Endothelial cell (in vitro differentiated cells): ENCODE measurements around the gene SSB. TPM values are rescaled to one million over a fixed set of nuclear protein-coding genes. Genes with fewer than 3 reads are reported as not detected.

Experiments
- DNase-seq: peaks from one replicate; pipeline ENCODE4 v3.0.0; 2021; ENCODE audit warnings: low spot score
- H3K27ac Mint-ChIP-seq: one replicate; pipeline ENCODE4 v1.8.0; 2021; ENCODE audit warnings: mixed read lengths, inconsistent platforms; ENCODE audit not compliant: unreplicated experiment
- H3K27me3 Mint-ChIP-seq: one replicate; pipeline ENCODE4 v1.8.0; 2021; ENCODE audit warnings: mild to moderate bottlenecking, moderate library complexity, mixed read lengths, inconsistent platforms; ENCODE audit not compliant: unreplicated experiment
- H3K36me3 Mint-ChIP-seq: one replicate; pipeline ENCODE4 v1.8.0; 2021; ENCODE audit warnings: mild to moderate bottlenecking, low read depth, mixed read lengths, inconsistent platforms; ENCODE audit not compliant: unreplicated experiment
- H3K4me1 Mint-ChIP-seq: one replicate; pipeline ENCODE4 v1.8.0; 2021; ENCODE audit warnings: mild to moderate bottlenecking, mixed read lengths, inconsistent platforms; ENCODE audit not compliant: unreplicated experiment
- H3K4me3 Mint-ChIP-seq: one replicate; pipeline ENCODE4 v1.8.0; 2021; ENCODE audit warnings: mild to moderate bottlenecking, mixed read lengths, inconsistent platforms; ENCODE audit not compliant: unreplicated experiment
- H3K9me3 Mint-ChIP-seq: one replicate; pipeline ENCODE4 v1.8.0; 2021; ENCODE audit warnings: mixed read lengths, inconsistent platforms; ENCODE audit not compliant: unreplicated experiment
- CTCF ChIP-seq: fragments of 200-600 bp; sonication (generic); IDR thresholded peaks from one replicate; pipeline ENCODE4 v1.5.0; 2021; ENCODE audit warnings: antibody characterized with exemption; ENCODE audit not compliant: unreplicated experiment
- total RNA-seq: library from RNA; stranded (reverse); fragmentation: NEBNext Ultra II Directional; extraction: Animal tissue kit (Norgen Biotek cat#: 25700); gene quantifications from one replicate; pipeline ENCODE4 v1.2.1, GENCODE V29; 2021; ENCODE audit not compliant: unreplicated experiment

Gene SSB
- total RNA-seq, 1 donor from 2014 or later = 109 TPM

GRCh38 chr2:169822036-169822435, 23.4 kb downstream of the SSB start:
- DNase-seq = no peak
- H3K27ac Mint-ChIP-seq = no peak overlapping the region
- H3K4me3 Mint-ChIP-seq = no peak overlapping the region
- peaks cover 5% of the 10 kb centered on the region for H3K4me1 Mint-ChIP-seq
- H3K9me3 Mint-ChIP-seq = no peaks in the 10 kb centered on the region
- peaks cover 13% of the 10 kb centered on the region for H3K36me3 Mint-ChIP-seq
- H3K27me3 Mint-ChIP-seq = peaks cover 2% of the 10 kb centered on the region
- TF ChIP-seq CTCF = no peak

GRCh38 chr2:169822785-169823392, 24.2 kb downstream of the SSB start:
- Mint-ChIP-seq H3K27me3 (peaks cover 3% of the 10 kb centered on the region), H3K27ac (no peak overlapping the region), H3K4me3 (peak overlapping the region; percentile 11), H3K9me3 (no peaks in the 10 kb centered on the region), H3K36me3 (peaks cover 6% of the 10 kb centered on the region), H3K4me1 (peaks cover 5% of the 10 kb centered on the region)
- TF ChIP-seq CTCF = no peak
- no peak for DNase-seq

GRCh38 chr2:169823996-169824372, 25.3 kb downstream of the SSB start:
- Mint-ChIP-seq H3K27ac (no peak overlapping the region), H3K4me3 (peak overlapping the region; percentile 91), H3K27me3 (peaks cover 7% of the 10 kb centered on the region), H3K36me3 (peaks cover 7% of the 10 kb centered on the region), H3K9me3 (no peaks in the 10 kb centered on the region), H3K4me1 (peaks cover 14% of the 10 kb centered on the region)
- no peak for TF ChIP-seq CTCF
- no peak for DNase-seq

GRCh38 chr2:169824373-169825333, 26.0 kb downstream of the SSB start, which contains the start of gene METTL5:
Gene METTL5, minus strand, starts transcription at chr2:169824905. Its CDS starts 308 bp downstream, at chr2:169824597.
- peaks cover 7% of the 10 kb centered on the region for H3K36me3 Mint-ChIP-seq
- peak; percentile 86 for DNase-seq
- peak; percentile 88 for TF ChIP-seq CTCF
- H3K9me3 Mint-ChIP-seq = no peaks in the 10 kb centered on the region
- peaks cover 15% of the 10 kb centered on the region for H3K4me1 Mint-ChIP-seq
- peak within 1 kb of the TSS; percentile 96 for H3K4me3 Mint-ChIP-seq
- no peak within 1 kb of the TSS for H3K27ac Mint-ChIP-seq
- peaks cover 7% of the 10 kb centered on the region for H3K27me3 Mint-ChIP-seq
